HG02938 (cell line): Measurements from ENCODE around the gene SYNCRIP.
"Not testable (repeated sequence)": the region's sequence is repeated elsewhere in the genome, so short reads cannot be mapped to it uniquely, and the experiment has no call there.

Experiments
- ATAC-seq: cut with Tn5 transposase; IDR thresholded peaks from one replicate; pipeline ENCODE4 v1.9.1; 2021; ENCODE audit warnings: mild to moderate bottlenecking, moderate library complexity; ENCODE audit not compliant: unreplicated experiment

Gene SYNCRIP

DNA sequence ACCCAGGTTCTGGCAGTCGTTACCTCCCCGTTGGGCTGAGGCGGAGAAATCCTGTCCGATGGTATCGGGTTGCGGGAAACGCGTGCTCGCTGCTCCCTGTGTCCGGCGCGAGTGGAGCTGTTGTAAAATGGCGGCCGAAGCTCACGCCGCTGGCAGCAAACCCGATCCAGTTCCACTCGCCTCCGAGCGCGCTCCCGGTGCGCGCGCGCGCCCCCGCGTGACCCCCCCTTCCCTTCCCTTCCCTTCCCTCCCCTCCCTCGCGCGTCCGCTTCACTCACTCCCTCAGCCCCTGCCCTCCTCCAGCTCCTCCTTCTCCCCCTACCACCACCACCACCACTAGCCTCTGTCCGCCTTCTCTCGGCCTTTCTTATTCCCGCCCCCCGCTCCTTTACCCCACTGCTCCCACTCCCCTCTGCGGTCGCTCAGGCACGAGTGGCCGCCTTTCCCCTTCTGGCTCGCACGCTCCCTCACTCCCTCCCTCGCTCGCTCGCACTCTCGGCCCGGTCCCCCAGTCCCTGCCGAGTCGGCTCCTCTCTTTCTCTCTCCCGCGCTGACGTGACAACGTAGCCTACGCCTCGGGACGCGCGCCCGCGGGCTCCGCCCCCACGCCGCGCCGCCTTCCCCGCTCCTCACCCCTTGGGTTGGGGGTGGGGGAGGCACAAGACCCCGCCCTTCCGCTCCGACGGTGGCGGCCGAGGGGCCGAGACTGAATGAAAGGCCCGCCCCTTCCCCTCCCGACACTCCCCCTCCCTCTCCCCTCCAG, at the start of gene SYNCRIP:
Gene SYNCRIP, minus strand, starts transcription at position 113 of the 763 bp plus-strand sequence. CDS start 1,447 bp downstream, outside the sequence.
- peak; percentile 64 for ATAC-seq

DNA sequence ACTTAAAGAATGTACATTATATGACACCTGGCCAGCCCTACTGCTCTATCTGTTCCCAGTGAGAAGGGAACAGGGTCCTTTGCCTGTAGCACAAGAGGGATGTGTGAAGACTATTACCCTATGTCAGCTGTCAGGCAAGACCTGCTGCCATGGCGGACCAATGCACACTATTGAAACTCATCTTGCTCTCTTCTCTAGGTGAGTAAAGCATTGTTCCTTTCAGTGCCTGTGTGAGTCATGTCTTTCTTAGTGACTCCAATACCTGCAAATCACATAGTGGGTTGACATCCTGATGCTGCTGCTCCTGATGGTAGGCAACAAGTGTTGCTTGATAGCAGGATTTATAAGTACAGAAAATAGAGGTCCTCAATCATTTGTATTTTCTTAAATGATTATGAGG, 48.8 kb upstream of the SYNCRIP start:
- ATAC-seq: no peak

DNA sequence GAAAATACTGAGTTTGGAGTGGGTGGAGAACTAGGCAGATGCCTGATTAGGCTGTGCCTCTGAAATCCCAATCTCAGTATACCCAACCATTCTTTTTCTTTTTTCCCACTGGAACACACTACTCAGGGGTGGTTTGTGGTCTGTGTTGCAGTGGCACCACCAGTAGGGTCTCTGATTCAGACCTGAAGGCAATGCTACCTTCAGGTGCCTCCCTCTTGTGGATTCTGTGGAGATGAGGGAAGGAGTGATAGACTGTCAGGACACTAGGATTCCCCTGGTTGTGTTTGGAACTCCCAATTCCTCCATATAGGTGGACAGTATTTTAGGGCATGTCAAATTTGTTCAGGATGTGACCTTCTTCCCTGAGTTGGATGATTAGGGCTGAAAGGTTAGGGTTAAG, 47.4 kb upstream of the SYNCRIP start:
- ATAC-seq: no peak

GRCh38 chr6:85685713-85686112, 43.0 kb upstream of the SYNCRIP start:
- peak; percentile 96 for ATAC-seq

DNA sequence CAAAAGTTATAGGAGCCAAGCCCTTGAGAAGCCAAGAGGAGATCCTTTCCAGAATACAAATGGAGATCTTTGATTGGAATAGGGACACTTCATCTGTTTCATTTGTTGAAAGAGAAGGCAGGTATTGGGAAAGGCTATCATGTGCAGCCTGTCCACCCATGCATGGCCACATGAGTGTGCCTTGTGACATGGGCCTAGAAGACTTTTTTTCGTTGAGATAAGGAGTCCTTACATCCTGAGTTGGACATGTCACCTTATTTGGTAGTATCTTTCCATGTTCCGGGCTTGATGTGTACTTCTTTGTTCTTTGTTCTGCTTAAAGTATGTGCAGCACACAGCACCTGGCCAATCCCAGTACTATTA, 42.1 kb upstream of the SYNCRIP start:
- ATAC-seq: no peak

DNA sequence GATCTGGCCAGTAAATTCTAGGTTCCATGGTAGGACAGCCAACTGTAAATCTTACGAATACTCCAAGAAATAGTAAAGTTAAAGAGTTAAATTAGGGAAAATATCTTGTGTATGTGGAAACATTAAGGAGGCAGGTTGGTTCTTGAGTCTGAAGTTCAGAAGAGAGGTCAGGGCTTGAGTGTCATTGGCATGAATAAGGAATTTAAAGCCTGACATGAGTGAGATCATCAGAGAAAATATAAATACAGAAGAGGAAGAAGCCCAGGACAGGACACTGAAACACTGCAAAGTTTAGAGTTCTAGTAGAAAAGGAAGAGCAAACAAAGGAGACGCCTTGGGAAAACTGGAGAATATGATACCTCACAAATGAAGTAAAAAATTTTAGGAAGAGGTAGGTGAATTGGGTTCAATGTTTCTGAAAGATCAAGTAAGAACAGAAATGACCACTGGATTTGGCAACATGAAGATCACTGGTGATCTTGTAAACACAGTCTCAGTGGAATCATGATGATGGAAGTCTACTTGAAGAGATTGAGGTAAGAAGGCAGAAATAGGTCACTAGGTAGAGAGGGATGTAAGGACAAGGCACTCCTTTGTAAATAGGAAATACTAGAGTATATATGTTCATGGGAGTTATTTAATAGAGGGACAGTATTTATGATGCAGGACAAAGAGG, 41.6 kb upstream of the SYNCRIP start:
- ATAC-seq: no peak

- not testable (repeated sequence) for ATAC-seq
These were observed 39.2 kb upstream of the SYNCRIP start for GRCh38 chr6:85681899-85682298.

- no peak for ATAC-seq
These were observed 37.7 kb upstream of the SYNCRIP start for GRCh38 chr6:85680388-85680787.

DNA sequence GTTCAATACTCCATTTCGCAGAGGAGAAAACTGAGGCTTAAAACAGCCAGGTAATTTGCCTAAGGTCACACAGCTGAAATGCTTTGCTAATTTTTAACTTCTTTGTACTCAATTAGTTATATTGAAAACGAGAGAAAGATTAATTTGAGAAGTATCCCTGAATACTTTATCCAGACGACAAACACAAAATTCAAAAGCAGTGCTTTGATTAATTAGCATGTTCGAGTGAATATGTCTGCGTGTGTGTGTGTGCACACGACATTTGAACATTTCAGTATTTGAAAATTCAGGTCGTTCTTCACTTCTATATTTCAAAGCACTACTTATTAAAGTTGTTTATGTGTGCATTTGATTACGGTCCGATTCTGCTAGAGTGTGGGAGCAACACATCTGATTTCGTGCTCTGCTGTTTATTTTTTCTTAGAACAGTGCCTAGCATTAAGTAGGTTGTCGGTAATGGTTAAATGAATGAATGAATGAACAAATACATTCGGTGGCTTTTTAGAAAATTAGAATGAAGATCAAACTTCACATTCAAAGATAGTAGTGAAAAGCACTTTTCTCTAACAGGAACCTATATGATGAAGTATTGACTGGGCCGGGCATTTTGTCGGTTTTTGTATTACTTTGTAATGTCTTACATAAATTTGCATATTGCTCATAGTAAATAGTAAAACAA, 36.9 kb upstream of the SYNCRIP start:
- ATAC-seq: no peak

DNA sequence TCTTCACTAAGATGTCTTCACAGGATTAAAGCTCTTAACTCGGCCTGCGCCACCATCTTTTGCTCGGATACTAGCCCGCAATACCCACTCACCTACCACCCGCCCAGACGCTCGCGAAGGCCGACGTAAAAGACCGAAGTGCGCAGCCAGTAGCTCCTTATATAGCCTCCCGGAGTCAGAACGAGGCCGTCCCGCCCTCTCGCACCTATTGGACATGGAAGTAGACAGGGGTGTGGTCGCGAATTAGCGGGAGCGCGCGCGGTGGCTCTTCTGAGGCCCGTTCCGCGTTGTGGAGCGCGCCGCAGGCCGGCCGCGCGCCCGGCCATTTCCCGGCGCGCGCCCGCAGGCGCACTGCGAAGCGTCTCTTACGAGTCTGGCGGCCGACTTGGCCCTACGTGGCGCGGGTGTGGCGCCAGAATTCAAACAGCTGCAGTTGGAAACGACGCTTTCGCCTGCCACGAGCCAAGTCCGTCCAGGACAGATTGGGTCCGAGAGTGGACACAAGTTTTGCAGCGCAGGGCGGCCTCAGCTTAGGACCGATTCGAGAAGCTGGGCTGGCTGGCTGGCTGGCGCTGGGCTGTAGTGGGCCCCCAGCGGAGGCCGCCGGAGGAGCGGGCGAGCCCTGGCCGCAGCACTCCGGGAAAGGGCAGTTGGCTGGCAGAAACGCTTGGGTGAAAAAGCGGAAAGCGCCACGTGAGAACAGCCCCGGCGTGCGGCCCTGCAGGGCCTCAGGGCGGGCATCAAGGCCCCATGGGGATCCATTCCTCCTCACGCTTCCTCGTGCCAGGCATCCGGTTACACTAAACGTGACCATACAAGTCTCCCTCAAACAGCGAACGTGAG, 36.1 kb upstream of the SYNCRIP start:
- ATAC-seq: peak; percentile 85

DNA sequence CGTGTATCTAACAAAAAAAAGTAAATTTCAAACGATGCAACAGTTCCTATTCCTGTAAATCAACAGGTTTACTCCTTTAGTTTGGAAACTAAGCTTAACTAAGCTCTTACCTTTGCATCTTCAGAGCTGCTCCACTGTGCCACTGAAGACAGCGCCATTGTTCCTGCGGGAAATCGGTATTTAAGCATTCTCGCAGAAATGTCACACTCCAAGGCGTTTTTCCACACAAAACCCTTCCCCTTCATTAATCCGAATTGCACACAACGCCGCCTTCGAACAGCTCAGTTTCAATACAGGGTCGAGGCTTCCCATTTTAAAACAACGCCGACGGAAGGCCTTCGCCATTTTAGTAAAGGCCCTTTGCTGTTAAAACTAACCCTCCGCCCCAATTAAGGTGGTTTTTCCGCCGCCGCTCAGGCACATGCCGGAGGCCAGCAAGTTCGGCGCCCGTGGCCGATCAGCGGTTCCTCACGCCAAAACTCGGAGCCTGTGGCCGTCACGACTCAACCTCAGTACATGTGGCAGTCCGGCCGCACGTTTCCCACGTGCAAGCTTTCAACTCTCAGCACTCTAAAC, 35.4 kb upstream of the SYNCRIP start:
- no peak for ATAC-seq

DNA sequence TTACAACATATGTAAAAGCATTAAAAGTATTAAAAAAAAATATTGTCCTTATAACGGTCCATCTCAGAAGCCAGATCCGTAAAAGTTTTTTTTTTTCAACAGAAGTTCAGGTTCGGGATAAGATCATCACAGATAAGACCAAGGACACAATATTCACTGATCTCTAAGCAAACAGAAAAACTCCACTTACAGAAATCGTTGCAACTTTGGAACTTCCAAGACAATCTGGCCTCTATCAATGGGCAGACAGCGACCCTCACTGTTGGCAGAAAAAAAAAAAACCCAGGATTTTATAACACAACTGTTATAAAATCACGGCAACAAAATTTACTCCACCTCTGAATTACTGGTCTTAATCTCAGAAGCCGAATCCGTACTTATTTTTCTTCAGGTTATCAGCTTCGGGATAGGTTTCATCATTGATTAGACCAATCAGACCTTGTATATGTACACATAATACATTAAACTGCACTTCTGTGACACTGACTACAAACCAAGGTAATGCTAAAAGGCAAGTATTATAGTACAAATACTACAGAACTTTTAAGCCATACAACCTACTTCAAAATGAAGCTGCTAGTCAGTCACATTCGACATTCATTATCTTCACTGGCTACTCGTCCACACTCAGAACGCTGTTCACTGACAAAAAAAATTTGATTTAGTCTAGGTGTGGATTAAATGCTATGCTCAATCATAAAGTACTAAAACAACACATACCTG, 34.7 kb upstream of the SYNCRIP start:
- ATAC-seq: no peak

GRCh38 chr6:85676086-85676729, 33.5 kb upstream of the SYNCRIP start:
- ATAC-seq: no peak

- no peak for ATAC-seq
These were observed 32.5 kb upstream of the SYNCRIP start for GRCh38 chr6:85675030-85675819.

DNA sequence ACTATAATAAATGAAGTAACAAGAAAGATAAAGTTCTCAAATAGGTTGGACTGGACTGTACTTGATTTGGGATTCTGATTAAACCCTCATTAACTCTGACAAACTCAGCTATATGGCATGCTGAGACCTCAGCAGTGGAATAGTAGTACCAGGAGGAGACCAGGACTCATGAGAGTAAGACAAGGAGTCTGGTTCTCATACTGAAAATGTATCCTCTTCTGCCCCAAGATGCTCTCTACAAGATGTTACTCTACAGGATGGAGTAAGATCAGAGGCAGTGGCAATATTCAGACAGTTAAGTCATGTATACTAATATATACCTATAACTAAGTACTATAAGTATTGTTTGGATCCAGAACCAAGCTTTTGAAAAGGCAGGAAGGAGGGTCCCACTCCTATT, 31.9 kb upstream of the SYNCRIP start:
- no peak for ATAC-seq

DNA sequence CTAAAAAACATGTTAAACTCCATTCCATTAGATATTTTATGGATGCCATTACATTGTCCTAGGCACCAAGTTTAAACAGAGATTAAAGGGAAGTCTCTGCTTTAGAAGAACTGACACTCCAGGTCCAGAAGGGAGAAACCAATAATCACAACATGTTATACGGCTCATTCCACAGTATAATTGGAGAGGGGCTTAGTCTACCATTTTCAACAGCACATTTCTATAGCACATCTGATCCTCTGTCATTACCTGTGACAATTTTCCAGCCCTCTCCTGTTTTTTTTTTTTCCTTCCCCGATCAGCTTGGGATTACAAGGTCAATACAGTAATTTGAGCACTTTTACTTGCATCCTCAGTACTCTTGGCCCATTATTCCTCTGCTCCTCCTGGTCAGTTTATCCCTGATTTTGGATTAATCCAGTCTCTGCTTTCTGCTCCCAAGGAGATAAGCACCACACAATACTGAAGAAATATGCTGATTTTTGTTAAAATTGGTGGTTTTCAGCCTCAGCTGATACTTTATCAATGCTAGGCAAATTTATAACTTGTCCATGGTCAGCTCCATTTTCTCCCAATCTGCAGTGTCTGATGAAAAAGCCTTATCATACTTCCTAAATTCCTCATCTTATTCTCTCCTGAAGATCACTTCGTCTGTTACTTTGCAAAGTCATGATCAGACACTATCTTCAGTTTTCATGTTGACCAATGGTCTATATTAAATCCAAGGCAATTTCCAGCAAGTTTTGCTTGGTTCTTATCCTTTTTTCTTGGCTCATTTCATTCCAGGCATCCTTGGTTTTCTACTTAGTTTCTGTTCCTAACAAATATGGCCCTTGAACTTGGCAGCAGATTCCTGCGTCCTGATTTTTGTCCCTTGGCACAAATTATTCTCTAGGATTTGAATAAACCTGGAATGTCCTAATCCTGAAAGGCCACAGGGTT, 30.8 kb upstream of the SYNCRIP start:
- ATAC-seq: no peak

DNA sequence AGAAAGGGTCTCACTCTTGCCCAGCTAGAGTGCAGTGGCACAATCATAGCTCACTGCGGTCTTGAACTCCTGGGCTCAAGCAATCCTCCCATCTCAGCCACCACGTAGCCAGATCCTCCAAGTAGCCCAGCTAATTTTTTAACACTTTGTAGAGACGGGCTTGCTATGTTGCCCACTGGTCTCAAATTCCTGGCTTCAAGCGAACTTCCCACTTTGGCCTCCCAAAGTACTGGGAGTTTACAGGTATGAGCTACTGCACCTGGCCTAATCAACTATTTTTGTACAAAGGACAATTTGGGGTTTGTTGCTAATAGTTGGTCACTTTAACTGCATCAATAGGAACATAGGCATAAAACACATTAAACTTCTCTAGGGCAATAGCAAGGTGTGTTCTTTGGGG, 29.9 kb upstream of the SYNCRIP start:
- ATAC-seq: no peak

DNA sequence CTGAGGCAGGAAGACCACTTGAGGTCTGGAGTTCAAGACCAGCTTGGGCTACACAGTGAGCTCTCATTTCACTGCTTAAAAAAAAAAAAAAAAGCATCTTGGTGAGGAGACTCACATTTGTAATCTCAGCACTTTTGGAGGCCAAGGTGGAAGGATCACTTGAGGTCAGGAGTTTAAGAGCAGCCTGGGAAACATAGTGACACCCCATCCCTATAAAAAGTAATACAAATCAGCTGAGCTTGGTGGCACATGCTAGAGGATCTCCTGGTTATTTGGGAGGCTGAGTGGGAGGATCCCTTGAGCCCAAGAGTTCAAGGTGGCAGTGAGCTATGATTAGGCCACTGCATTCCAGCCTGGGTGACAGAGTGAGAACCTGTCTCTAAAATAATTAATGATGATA, 29.4 kb upstream of the SYNCRIP start:
- no peak for ATAC-seq
